Mesothelial cell of epicardium (in vitro differentiated cells): ENCODE results near the gene FSIP1. TPM values are rescaled to one million over a fixed set of nuclear protein-coding genes. Genes with fewer than 3 reads are reported as not detected.

Experiments
- DNase-seq, 2 experiments: peaks; one replicate each; pipeline ENCODE4 v3.0.0; 2021; ENCODE audit warnings: low spot score in 2 of 2; ENCODE audit not compliant: unreplicated experiment in 2 of 2
- H3K27ac Mint-ChIP-seq: 2 replicates; pipeline ENCODE4 v1.8.0; 2021; ENCODE audit warnings: mixed read lengths
- H3K27me3 Mint-ChIP-seq: 2 replicates; pipeline ENCODE4 v1.8.0; 2021; ENCODE audit warnings: low read depth, mixed read lengths
- H3K36me3 Mint-ChIP-seq: 2 replicates; pipeline ENCODE4 v1.8.0; 2021; ENCODE audit warnings: mixed read lengths
- H3K4me1 Mint-ChIP-seq: 2 replicates; pipeline ENCODE4 v1.8.0; 2021; ENCODE audit warnings: mixed read lengths
- H3K4me3 Mint-ChIP-seq: 2 replicates; pipeline ENCODE4 v1.8.0; 2021; ENCODE audit warnings: mild to moderate bottlenecking, moderate library complexity, mixed read lengths
- H3K9me3 Mint-ChIP-seq: 2 replicates; pipeline ENCODE4 v1.8.0; 2021; ENCODE audit warnings: mixed read lengths
- CTCF ChIP-seq: fragments of 200-600 bp; sonication (generic); IDR thresholded peaks from one replicate; pipeline ENCODE4 v1.5.0; 2021; ENCODE audit warnings: antibody characterized with exemption; ENCODE audit not compliant: unreplicated experiment
- total RNA-seq: library from RNA; stranded (reverse); gene quantifications from 3 replicates; pipeline ENCODE4 v1.2.1, GENCODE V29; 2021

FSIP1 gene
- total RNA-seq, 1 donor from 2014 or later: 0.74 TPM

- Mint-ChIP-seq H3K27ac (peak overlapping the region; percentile 56), H3K27me3 (no peaks in the 10 kb centered on the region), H3K36me3 (no peaks in the 10 kb centered on the region), H3K9me3 (no peaks in the 10 kb centered on the region), H3K4me1 (peaks cover 47% of the 10 kb centered on the region), H3K4me3 (no peak overlapping the region)
- DNase-seq: no peak
- TF ChIP-seq CTCF: no peak
Measured at GRCh38 chr15:39665629-39666250, 116.9 kb downstream of the FSIP1 start.

- peaks cover 51% of the 10 kb centered on the region for H3K4me1 Mint-ChIP-seq
- DNase-seq: no peak
Measured at GRCh38 chr15:39663704-39664250, 118.9 kb downstream of the FSIP1 start.

GRCh38 chr15:39661776-39662175 lies 120.9 kb downstream of the FSIP1 start:
- peak overlapping the region; percentile 1 for H3K27ac Mint-ChIP-seq
- no peak overlapping the region for H3K4me3 Mint-ChIP-seq
- H3K27me3 Mint-ChIP-seq: no peaks in the 10 kb centered on the region
- TF ChIP-seq CTCF: no peak
- peaks cover 4% of the 10 kb centered on the region for H3K36me3 Mint-ChIP-seq
- no peak for DNase-seq
- peaks cover 6% of the 10 kb centered on the region for H3K9me3 Mint-ChIP-seq
- peaks cover 37% of the 10 kb centered on the region for H3K4me1 Mint-ChIP-seq

More at GRCh38 chr15:39663704-39664250, 118.9 kb downstream of the FSIP1 start:
- H3K27me3 Mint-ChIP-seq: no peaks in the 10 kb centered on the region
- H3K9me3 Mint-ChIP-seq: peaks cover 3% of the 10 kb centered on the region
- no peak overlapping the region for H3K4me3 Mint-ChIP-seq
- no peak for TF ChIP-seq CTCF
- H3K36me3 Mint-ChIP-seq: peaks cover 2% of the 10 kb centered on the region
- peak overlapping the region; percentile 3 for H3K27ac Mint-ChIP-seq

GRCh38 chr15:39658740-39659139 lies 123.9 kb downstream of the FSIP1 start:
- Mint-ChIP-seq H3K36me3 (peaks cover 4% of the 10 kb centered on the region), H3K27me3 (no peaks in the 10 kb centered on the region), H3K4me3 (no peak overlapping the region), H3K9me3 (peaks cover 6% of the 10 kb centered on the region), H3K27ac (no peak overlapping the region), H3K4me1 (peaks cover 23% of the 10 kb centered on the region)
- TF ChIP-seq CTCF: no peak
- DNase-seq: no peak

GRCh38 chr15:39657668-39658067 lies 125.0 kb downstream of the FSIP1 start:
- DNase-seq: no peak
- H3K27ac Mint-ChIP-seq: no peak overlapping the region
- no peak overlapping the region for H3K4me3 Mint-ChIP-seq
- H3K36me3 Mint-ChIP-seq: peaks cover 4% of the 10 kb centered on the region
- H3K9me3 Mint-ChIP-seq: peaks cover 6% of the 10 kb centered on the region
- TF ChIP-seq CTCF: no peak
- no peaks in the 10 kb centered on the region for H3K27me3 Mint-ChIP-seq
- H3K4me1 Mint-ChIP-seq: peaks cover 21% of the 10 kb centered on the region

- Mint-ChIP-seq H3K4me1 (peaks cover 25% of the 10 kb centered on the region), H3K27me3 (no peaks in the 10 kb centered on the region), H3K36me3 (peaks cover 4% of the 10 kb centered on the region), H3K9me3 (peaks cover 6% of the 10 kb centered on the region), H3K27ac (no peak overlapping the region), H3K4me3 (no peak overlapping the region)
- DNase-seq: no peak
- no peak for TF ChIP-seq CTCF
Measured at GRCh38 chr15:39657181-39657580, 125.5 kb downstream of the FSIP1 start.
